HEK293 (cell line): Measurements from ENCODE around the gene SETD7.
A peak's percentile ranks its signal among the peaks of the same experiment; 100 is the strongest.

ENCODE experiments used
- CTCF ChIA-PET: fragments of 350-600 bp; formaldehyde crosslinking; extraction: SDS; loops from one replicate; lab custom pipeline; 2021; ENCODE audit warnings: antibody characterized with exemption; lab: Yijun Ruan, JAX
- POLR2A ChIA-PET: fragments of 300-600 bp; formaldehyde crosslinking; extraction: SDS; loops from one replicate; lab custom pipeline; 2020; ENCODE audit warnings: antibody characterized with exemption, inconsistent platforms; lab: Yijun Ruan, JAX
- H3K27ac ChIP-seq: fragments of 200-500 bp; sonication (Bioruptor generic); 2 replicates; pipeline ENCODE4 v1.5.1; 2014; ENCODE audit warnings: low read depth, low read length, control low read depth, inconsistent platforms; ENCODE audit errors: extremely low read depth
- H3K36me3 ChIP-seq, 2 experiments: fragments of 200-500 bp in 1 of 2; sonication (Bioruptor generic) in 1 of 2; 1 replicate in 1 of 2; 2 replicates in 1 of 2; pipeline ENCODE4 v1.5.1; 2014 to 2017; ENCODE audit warnings: inconsistent platforms in 2 of 2, low read length in 2 of 2; ENCODE audit not compliant: control insufficient read depth in 2 of 2, insufficient read depth in 1 of 2
- H3K4me1 ChIP-seq: fragments of 200-500 bp; sonication (Bioruptor generic); 2 replicates; pipeline ENCODE4 v1.5.1; 2014; ENCODE audit warnings: mild to moderate bottlenecking, low read length, inconsistent platforms; ENCODE audit not compliant: control insufficient read depth, insufficient read depth
- H3K4me3 ChIP-seq: 2 replicates; pipeline ENCODE4 v1.5.1; 2011; ENCODE audit warnings: low read depth, mild to moderate bottlenecking, control low read depth, low read length, moderate library complexity
- H3K9me3 ChIP-seq: fragments of 200-500 bp; sonication (Bioruptor generic); 2 replicates; pipeline ENCODE4 v1.5.1; 2014; ENCODE audit warnings: low read depth, low read length, inconsistent platforms; ENCODE audit not compliant: control insufficient read depth, insufficient read depth
- BCL11A ChIP-seq: fragments of 450-650 bp; formaldehyde crosslinking; IDR thresholded peaks from 2 replicates; pipeline ENCODE4 v1.5.1; 2016; ENCODE audit warnings: low read depth, missing biosample characterization, missing genetic modification characterization
- GLI2 ChIP-seq: fragments of 450-650 bp; formaldehyde crosslinking; IDR thresholded peaks from 2 replicates; pipeline ENCODE4; 2017; ENCODE audit warnings: missing biosample characterization, missing genetic modification characterization, low read depth, borderline replicate concordance
- GLI4 ChIP-seq: fragments of 450-650 bp; formaldehyde crosslinking; IDR thresholded peaks from 2 replicates; pipeline ENCODE4 v1.5.1; 2016; ENCODE audit warnings: missing biosample characterization, missing genetic modification characterization
- YY1 ChIP-seq: fragments of 450-650 bp; formaldehyde crosslinking; IDR thresholded peaks from 2 replicates; pipeline ENCODE4 v1.5.1; 2018; ENCODE audit warnings: missing biosample characterization, missing genetic modification characterization
- ZIC2 ChIP-seq: fragments of 450-650 bp; formaldehyde crosslinking; IDR thresholded peaks from 2 replicates; pipeline ENCODE4 v1.5.1; 2016; ENCODE audit warnings: missing biosample characterization, missing genetic modification characterization
- ZNF112 ChIP-seq: fragments of 450-650 bp; formaldehyde crosslinking; IDR thresholded peaks from 2 replicates; pipeline ENCODE4 v1.5.0; 2017; ENCODE audit warnings: missing biosample characterization, missing genetic modification characterization
- ZNF146 ChIP-seq: fragments of 450-650 bp; formaldehyde crosslinking; IDR thresholded peaks from 2 replicates; pipeline ENCODE4 v1.5.1; 2016; ENCODE audit warnings: missing biosample characterization, missing genetic modification characterization
- ZNF202 ChIP-seq: fragments of 450-650 bp; formaldehyde crosslinking; IDR thresholded peaks from 2 replicates; pipeline ENCODE4 v1.5.1; 2016; ENCODE audit warnings: missing biosample characterization, missing genetic modification characterization, borderline replicate concordance
- ZNF274 ChIP-seq, 2 experiments: fragments of 200-500 bp in 1 of 2; fragments of 450-650 bp in 1 of 2; sonication (Bioruptor generic) in 1 of 2; formaldehyde crosslinking in 1 of 2; IDR thresholded peaks; 2 replicates each; pipeline versions ENCODE4 v1.5.1 to v1.6.1; 2014 to 2016; ENCODE audit warnings: borderline replicate concordance in 1 of 2, inconsistent platforms in 1 of 2, low read length in 1 of 2, missing biosample characterization in 1 of 2, missing genetic modification characterization in 1 of 2
- ZNF292 ChIP-seq: fragments of 450-650 bp; formaldehyde crosslinking; IDR thresholded peaks from 2 replicates; pipeline ENCODE4 v1.5.1; 2016; ENCODE audit warnings: low read depth, missing biosample characterization, missing genetic modification characterization, borderline replicate concordance
- ZNF555 ChIP-seq: fragments of 450-650 bp; formaldehyde crosslinking; conservative IDR thresholded peaks from 2 replicates; pipeline ENCODE4 v1.5.1; 2017; ENCODE audit warnings: missing biosample characterization, mild to moderate bottlenecking, missing genetic modification characterization, inconsistent platforms
- ZNF623 ChIP-seq: fragments of 450-650 bp; formaldehyde crosslinking; IDR thresholded peaks from 2 replicates; pipeline ENCODE4 v1.5.1; 2016; ENCODE audit warnings: missing biosample characterization, missing genetic modification characterization
- ZNF624 ChIP-seq: fragments of 450-650 bp; formaldehyde crosslinking; IDR thresholded peaks from 2 replicates; pipeline ENCODE4 v1.5.1; 2017; ENCODE audit warnings: missing biosample characterization, missing genetic modification characterization
- TF ChIP-seq, protein P1 (sequence below): fragments of 450-650 bp; formaldehyde crosslinking; conservative IDR thresholded peaks from 2 replicates; pipeline ENCODE4 v1.5.1; 2016; ENCODE audit warnings: low read depth, missing biosample characterization, missing genetic modification characterization
- TF ChIP-seq, protein P2 (sequence below): sonication (generic); formaldehyde crosslinking; IDR thresholded peaks from 2 replicates; pipeline ENCODE4 v1.8.1; 2022; ENCODE audit warnings: mild to moderate bottlenecking, moderate library complexity, missing genetic modification reagents
- TF ChIP-seq, protein P3 (sequence below): fragments of 450-650 bp; formaldehyde crosslinking; IDR thresholded peaks from 2 replicates; pipeline ENCODE4 v1.5.1; 2017; ENCODE audit warnings: missing biosample characterization, missing genetic modification characterization
- TF ChIP-seq, protein P4 (sequence below): fragments of 450-650 bp; formaldehyde crosslinking; IDR thresholded peaks from 2 replicates; pipeline ENCODE4 v1.5.1; 2016; ENCODE audit warnings: missing biosample characterization, missing genetic modification characterization, borderline replicate concordance
- TF ChIP-seq, protein P5 (sequence below): fragments of 450-650 bp; formaldehyde crosslinking; IDR thresholded peaks from 2 replicates; pipeline ENCODE4 v1.5.1; 2016; ENCODE audit warnings: missing biosample characterization, missing genetic modification characterization

Gene SETD7

DNA sequence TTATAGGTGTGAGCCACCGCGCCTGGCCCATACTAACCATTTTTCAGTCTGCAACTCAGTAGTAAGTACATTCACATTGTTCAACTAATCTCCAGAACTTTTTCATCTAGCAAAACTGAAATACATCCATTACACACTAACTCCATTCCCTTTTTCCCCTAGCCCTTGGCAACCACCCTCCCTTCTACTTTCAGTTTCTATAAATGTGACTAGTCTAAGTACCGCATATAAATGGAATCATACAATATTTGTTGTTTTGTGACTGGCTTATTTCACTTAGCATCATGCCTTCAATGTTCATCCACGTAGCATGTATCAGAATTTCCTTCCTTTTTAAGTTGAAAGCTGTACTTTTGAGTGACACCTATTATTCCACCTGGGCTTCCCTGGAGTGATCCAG, 44.6 kb upstream of the SETD7 start (continued):
- TF ChIP-seq, protein P1, sequence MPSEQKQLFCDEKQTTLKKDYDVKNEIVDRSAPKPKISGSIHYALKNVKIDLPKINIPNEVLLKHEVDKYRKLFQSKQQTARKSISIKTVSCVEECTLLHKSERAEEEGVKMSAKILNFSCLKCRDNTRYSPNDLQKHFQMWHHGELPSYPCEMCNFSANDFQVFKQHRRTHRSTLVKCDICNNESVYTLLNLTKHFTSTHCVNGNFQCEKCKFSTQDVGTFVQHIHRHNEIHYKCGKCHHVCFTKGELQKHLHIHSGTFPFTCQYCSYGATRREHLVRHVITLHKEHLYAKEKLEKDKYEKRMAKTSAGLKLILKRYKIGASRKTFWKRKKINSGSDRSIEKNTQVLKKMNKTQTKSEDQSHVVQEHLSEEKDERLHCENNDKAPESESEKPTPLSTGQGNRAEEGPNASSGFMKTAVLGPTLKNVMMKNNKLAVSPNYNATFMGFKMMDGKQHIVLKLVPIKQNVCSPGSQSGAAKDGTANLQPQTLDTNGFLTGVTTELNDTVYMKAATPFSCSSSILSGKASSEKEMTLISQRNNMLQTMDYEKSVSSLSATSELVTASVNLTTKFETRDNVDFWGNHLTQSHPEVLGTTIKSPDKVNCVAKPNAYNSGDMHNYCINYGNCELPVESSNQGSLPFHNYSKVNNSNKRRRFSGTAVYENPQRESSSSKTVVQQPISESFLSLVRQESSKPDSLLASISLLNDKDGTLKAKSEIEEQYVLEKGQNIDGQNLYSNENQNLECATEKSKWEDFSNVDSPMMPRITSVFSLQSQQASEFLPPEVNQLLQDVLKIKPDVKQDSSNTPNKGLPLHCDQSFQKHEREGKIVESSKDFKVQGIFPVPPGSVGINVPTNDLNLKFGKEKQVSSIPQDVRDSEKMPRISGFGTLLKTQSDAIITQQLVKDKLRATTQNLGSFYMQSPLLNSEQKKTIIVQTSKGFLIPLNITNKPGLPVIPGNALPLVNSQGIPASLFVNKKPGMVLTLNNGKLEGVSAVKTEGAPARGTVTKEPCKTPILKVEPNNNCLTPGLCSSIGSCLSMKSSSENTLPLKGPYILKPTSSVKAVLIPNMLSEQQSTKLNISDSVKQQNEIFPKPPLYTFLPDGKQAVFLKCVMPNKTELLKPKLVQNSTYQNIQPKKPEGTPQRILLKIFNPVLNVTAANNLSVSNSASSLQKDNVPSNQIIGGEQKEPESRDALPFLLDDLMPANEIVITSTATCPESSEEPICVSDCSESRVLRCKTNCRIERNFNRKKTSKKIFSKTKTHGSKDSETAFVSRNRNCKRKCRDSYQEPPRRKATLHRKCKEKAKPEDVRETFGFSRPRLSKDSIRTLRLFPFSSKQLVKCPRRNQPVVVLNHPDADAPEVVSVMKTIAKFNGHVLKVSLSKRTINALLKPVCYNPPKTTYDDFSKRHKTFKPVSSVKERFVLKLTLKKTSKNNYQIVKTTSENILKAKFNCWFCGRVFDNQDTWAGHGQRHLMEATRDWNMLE = no peak
- no peak for TF ChIP-seq ZNF292
- TF ChIP-seq, protein P2, sequence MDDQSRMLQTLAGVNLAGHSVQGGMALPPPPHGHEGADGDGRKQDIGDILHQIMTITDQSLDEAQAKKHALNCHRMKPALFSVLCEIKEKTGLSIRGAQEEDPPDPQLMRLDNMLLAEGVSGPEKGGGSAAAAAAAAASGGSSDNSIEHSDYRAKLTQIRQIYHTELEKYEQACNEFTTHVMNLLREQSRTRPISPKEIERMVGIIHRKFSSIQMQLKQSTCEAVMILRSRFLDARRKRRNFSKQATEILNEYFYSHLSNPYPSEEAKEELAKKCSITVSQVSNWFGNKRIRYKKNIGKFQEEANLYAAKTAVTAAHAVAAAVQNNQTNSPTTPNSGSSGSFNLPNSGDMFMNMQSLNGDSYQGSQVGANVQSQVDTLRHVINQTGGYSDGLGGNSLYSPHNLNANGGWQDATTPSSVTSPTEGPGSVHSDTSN = no peak
- TF ChIP-seq, protein P3, sequence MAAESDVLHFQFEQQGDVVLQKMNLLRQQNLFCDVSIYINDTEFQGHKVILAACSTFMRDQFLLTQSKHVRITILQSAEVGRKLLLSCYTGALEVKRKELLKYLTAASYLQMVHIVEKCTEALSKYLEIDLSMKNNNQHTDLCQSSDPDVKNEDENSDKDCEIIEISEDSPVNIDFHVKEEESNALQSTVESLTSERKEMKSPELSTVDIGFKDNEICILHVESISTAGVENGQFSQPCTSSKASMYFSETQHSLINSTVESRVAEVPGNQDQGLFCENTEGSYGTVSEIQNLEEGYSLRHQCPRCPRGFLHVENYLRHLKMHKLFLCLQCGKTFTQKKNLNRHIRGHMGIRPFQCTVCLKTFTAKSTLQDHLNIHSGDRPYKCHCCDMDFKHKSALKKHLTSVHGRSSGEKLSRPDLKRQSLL (tag by site-specific recombination) = no peak
- TF ChIP-seq, all 188 proteins: peak for 0

DNA sequence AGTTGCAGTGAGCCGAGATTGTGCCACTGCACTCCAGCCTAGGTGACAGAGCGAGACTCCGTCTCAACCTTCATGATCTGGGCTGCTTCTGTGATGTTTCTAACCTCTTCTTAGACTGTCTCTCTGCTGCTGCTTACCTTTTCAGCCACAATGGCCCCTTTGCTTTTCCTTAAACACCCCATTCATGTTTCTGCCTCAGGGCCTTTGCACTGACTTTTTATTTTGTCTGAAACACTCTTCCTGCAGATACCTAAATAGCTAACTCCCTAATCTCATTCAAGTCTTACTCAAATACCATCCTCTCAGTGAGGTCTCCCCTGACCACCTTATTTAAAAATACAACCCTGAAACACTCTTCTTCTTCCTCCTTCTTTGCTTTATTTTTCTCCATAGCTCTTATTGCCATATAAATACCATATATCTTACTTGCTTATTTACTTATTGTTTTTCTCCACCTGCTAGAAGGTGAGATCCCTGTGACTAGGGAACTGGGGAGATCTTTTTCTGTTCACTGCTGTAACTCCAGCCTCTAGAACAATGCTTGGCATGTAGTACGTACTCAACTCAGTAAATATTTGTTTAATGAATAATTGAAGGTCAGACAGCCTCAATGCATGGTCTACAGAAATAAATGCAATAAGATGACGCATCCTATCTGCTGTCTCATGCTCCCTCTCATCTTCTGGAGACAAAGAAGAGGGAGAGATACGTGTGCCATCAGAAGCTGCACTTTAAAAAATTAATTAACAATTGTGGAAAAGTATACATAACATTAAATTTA, 43.8 kb upstream of the SETD7 start:
- no peak for TF ChIP-seq ZNF202 (tag by site-specific recombination)
- TF ChIP-seq ZNF623 (tag by site-specific recombination) = peak; percentile 93
- CTCF ChIA-PET = interaction anchor here (0.8 to 1.0 kb wide), 2 partner anchors 20 to 57 kb away, joined by 3 read pairs; no protein-coding TSS in a partner anchor
- POLR2A ChIA-PET = no interaction called here
- no peaks in the 10 kb centered on the region for H3K36me3 ChIP-seq
- H3K27ac ChIP-seq = no peak overlapping the region
- H3K4me3 ChIP-seq = no peak overlapping the region
- H3K9me3 ChIP-seq = no peaks in the 10 kb centered on the region
- no peaks in the 10 kb centered on the region for H3K4me1 ChIP-seq

DNA sequence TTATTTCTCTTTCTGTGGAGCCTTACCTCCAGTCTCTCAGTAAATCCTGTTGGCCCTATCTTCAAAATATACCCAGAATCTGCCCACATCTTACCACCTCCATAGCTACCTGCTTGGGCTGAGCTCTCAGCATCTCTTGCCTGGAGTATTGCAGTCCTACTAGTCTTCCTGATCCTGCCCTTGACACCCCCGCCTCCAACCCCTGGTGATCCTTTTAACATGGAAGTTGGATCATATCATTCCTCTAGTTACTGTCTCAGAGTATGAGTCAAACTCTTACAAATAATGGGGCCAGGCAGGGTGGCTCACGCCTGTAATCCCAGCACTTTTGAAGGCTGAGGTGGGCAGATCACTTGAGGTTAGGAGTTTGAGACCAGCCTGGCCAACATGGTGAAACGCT, 43.1 kb upstream of the SETD7 start:
- no peaks in the 10 kb centered on the region for H3K4me1 ChIP-seq
- CTCF ChIA-PET = no interaction called here
- no peak for TF ChIP-seq ZNF555 (tag by site-specific recombination)
- no peak for TF ChIP-seq ZNF202 (tag by site-specific recombination)
- no peak for TF ChIP-seq ZNF146 (tag by site-specific recombination)
- TF ChIP-seq, protein P4, sequence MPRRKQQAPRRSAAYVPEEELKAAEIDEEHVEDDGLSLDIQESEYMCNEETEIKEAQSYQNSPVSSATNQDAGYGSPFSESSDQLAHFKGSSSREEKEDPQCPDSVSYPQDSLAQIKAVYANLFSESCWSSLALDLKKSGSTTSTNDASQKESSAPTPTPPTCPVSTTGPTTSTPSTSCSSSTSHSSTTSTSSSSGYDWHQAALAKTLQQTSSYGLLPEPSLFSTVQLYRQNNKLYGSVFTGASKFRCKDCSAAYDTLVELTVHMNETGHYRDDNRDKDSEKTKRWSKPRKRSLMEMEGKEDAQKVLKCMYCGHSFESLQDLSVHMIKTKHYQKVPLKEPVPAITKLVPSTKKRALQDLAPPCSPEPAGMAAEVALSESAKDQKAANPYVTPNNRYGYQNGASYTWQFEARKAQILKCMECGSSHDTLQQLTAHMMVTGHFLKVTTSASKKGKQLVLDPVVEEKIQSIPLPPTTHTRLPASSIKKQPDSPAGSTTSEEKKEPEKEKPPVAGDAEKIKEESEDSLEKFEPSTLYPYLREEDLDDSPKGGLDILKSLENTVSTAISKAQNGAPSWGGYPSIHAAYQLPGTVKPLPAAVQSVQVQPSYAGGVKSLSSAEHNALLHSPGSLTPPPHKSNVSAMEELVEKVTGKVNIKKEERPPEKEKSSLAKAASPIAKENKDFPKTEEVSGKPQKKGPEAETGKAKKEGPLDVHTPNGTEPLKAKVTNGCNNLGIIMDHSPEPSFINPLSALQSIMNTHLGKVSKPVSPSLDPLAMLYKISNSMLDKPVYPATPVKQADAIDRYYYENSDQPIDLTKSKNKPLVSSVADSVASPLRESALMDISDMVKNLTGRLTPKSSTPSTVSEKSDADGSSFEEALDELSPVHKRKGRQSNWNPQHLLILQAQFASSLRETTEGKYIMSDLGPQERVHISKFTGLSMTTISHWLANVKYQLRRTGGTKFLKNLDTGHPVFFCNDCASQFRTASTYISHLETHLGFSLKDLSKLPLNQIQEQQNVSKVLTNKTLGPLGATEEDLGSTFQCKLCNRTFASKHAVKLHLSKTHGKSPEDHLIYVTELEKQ = no peak
- TF ChIP-seq BCL11A (tag by site-specific recombination) = no peak
- TF ChIP-seq YY1 = no peak
- no peak for TF ChIP-seq GLI2 (tag by site-specific recombination)
- TF ChIP-seq, protein P5, sequence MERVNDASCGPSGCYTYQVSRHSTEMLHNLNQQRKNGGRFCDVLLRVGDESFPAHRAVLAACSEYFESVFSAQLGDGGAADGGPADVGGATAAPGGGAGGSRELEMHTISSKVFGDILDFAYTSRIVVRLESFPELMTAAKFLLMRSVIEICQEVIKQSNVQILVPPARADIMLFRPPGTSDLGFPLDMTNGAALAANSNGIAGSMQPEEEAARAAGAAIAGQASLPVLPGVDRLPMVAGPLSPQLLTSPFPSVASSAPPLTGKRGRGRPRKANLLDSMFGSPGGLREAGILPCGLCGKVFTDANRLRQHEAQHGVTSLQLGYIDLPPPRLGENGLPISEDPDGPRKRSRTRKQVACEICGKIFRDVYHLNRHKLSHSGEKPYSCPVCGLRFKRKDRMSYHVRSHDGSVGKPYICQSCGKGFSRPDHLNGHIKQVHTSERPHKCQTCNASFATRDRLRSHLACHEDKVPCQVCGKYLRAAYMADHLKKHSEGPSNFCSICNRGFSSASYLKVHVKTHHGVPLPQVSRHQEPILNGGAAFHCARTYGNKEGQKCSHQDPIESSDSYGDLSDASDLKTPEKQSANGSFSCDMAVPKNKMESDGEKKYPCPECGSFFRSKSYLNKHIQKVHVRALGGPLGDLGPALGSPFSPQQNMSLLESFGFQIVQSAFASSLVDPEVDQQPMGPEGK (tag by site-specific recombination) = no peak
- no peak for TF ChIP-seq ZNF624 (tag by site-specific recombination)
- TF ChIP-seq ZNF274 (IDR thresholded peaks at IDR 0.05; ENCODE audit: low read length) = no peak
- TF ChIP-seq ZNF274 (tag by site-specific recombination; IDR thresholded peaks at IDR 0.05; ENCODE audit: borderline replicate concordance) = no peak
- no peak for TF ChIP-seq ZNF112 (tag by site-specific recombination)
- TF ChIP-seq GLI4 (tag by site-specific recombination) = no peak
- no peak for TF ChIP-seq ZIC2 (tag by site-specific recombination)

More for the DNA sequence above, 43.1 kb upstream of the SETD7 start:
- Histone ChIP-seq H3K4me3 (no peak overlapping the region), H3K36me3 (no peaks in the 10 kb centered on the region), H3K27ac (no peak overlapping the region), H3K9me3 (no peaks in the 10 kb centered on the region)
- POLR2A ChIA-PET = no interaction called here
